Measurements from ENCODE around the gene RTTN. TPM values are rescaled to one million over a fixed set of nuclear protein-coding genes. Genes with fewer than 3 reads are reported as not detected.

RTTN gene
- total and polyA plus RNA-seq, 9 of the 15 experiments (the other 6 are each of a cell fraction or from before 2014, with no cell fraction given): 3.1 to 18.3 (median 10.6) TPM

- TF ChIP-seq FIP1L1 (IDR thresholded peaks at IDR 0.05; ENCODE audit: low read depth, low read length, poor library complexity, severe bottlenecking) (no peak), SAFB (IDR thresholded peaks at IDR 0.05; ENCODE audit: borderline replicate concordance, low read depth, low read length) (no peak), KAT8 (IDR thresholded peaks at IDR 0.05; ENCODE audit: low read depth) (no peak), HIVEP1 (CRISPR knock-in tag; IDR thresholded peaks at IDR 0.05) (no peak), CREB3 (tag; conservative IDR thresholded peaks at IDR 0.05; ENCODE audit: low read depth) (no peak), ZNF764 (CRISPR knock-in tag; IDR thresholded peaks at IDR 0.05; ENCODE audit: low read depth) (no peak), MTF1 (CRISPR knock-in tag; IDR thresholded peaks at IDR 0.05; ENCODE audit: borderline replicate concordance) (no peak), TAF9B (IDR thresholded peaks at IDR 0.05; ENCODE audit: partially characterized antibody) (no peak), ZNF347 (CRISPR knock-in tag; IDR thresholded peaks at IDR 0.05; ENCODE audit: low read depth) (no peak), ZFP91 (CRISPR knock-in tag; IDR thresholded peaks at IDR 0.05) (no peak), BRCA1 (IDR thresholded peaks at IDR 0.05) (no peak), BRCA1 (CRISPR knock-in tag; IDR thresholded peaks at IDR 0.05) (no peak), PKNOX1 (IDR thresholded peaks at IDR 0.05) (peak; percentile 54; the same call in 1 of the 2 replicates), CBFA2T3 (IDR thresholded peaks at IDR 0.05) (peak; percentile 75), MCM2 (IDR thresholded peaks at IDR 0.05; ENCODE audit: low read depth) (no peak), PHTF2 (CRISPR knock-in tag; IDR thresholded peaks at IDR 0.05) (no peak), THAP12 (CRISPR knock-in tag; IDR thresholded peaks at IDR 0.05) (no peak), ZNF449 (CRISPR knock-in tag; IDR thresholded peaks at IDR 0.05) (no peak), PATZ1 (CRISPR knock-in tag; IDR thresholded peaks at IDR 0.05; ENCODE audit: borderline replicate concordance) (no peak), ZKSCAN3 (CRISPR knock-in tag; IDR thresholded peaks at IDR 0.05) (no peak)
Observed at GRCh38 chr18:70151614-70152013, 53.9 kb downstream of the RTTN start (continued).
